ENCODE data around the gene AK2. TPM values are rescaled to one million over a fixed set of nuclear protein-coding genes. Genes with fewer than 3 reads are reported as not detected.

AK2 gene
- total RNA-seq, 2 donors from 2014 or later, result 114 to 118 TPM

GRCh38 chr1:32983020-32983419 is 53.7 kb downstream of the AK2 start:
- Mint-ChIP-seq H3K4me3 (no peak overlapping the region), H3K27me3 (ENCODE audit: insufficient read depth) (peaks cover under 1% of the 10 kb centered on the region), H3K27ac (no peak overlapping the region), H3K36me3 (ENCODE audit: low read depth) (no peaks in the 10 kb centered on the region), H3K4me1 (peaks cover 4% of the 10 kb centered on the region), H3K9me3 (no peaks in the 10 kb centered on the region)
- Histone ChIP-seq H3K9ac (ENCODE audit: extremely low read depth, low read length, poor library complexity, severe bottlenecking) (no peak overlapping the region), H3K4me3 (ENCODE audit: low read length) (no peak overlapping the region), H3K36me3 (ENCODE audit: control insufficient read depth, insufficient read depth, low read length) (no peaks in the 10 kb centered on the region), H3K27me3 (ENCODE audit: control insufficient read depth, insufficient read depth, low read length, poor library complexity, severe bottlenecking) (no peaks in the 10 kb centered on the region), H3K27ac (ENCODE audit: low read depth, low read length) (no peak overlapping the region), H3K4me1 (ENCODE audit: control insufficient read depth, insufficient read depth, low read length) (no peaks in the 10 kb centered on the region), H3K9me3 (ENCODE audit: control insufficient read depth, low read length) (no peaks in the 10 kb centered on the region)
- DNase-seq, result no peak
- TF ChIP-seq CTCF (conservative IDR thresholded peaks at IDR 0.05), result no peak
- 91 to 100% methylated on average over 2 to 3 of the region's 3 CpGs for WGBS, 2 experiments (ENCODE audit: insufficient coverage in 1 of 2, insufficient read length in 1 of 2)

GRCh38 chr1:32981003-32981901 is 55.4 kb downstream of the AK2 start:
- peaks cover 4% of the 10 kb centered on the region for H3K4me1 Mint-ChIP-seq
- Histone ChIP-seq H3K9ac (ENCODE audit: extremely low read depth, low read length, poor library complexity, severe bottlenecking) (no peak overlapping the region), H3K4me1 (ENCODE audit: control insufficient read depth, insufficient read depth, low read length) (no peaks in the 10 kb centered on the region), H3K36me3 (ENCODE audit: control insufficient read depth, insufficient read depth, low read length) (no peaks in the 10 kb centered on the region), H3K27me3 (ENCODE audit: control insufficient read depth, insufficient read depth, low read length, poor library complexity, severe bottlenecking) (no peaks in the 10 kb centered on the region), H3K4me3 (ENCODE audit: low read length) (no peak overlapping the region), H3K9me3 (ENCODE audit: control insufficient read depth, low read length) (no peaks in the 10 kb centered on the region), H3K27ac (ENCODE audit: low read depth, low read length) (no peak overlapping the region)
- no peaks in the 10 kb centered on the region for H3K36me3 Mint-ChIP-seq (ENCODE audit: low read depth)
- 74 to 77% methylated on average over 6 to 8 of the region's 8 CpGs for WGBS, 2 experiments (ENCODE audit: insufficient coverage in 1 of 2, insufficient read length in 1 of 2)
- H3K4me3 Mint-ChIP-seq, result no peak overlapping the region
- peaks cover 5% of the 10 kb centered on the region for H3K9me3 Mint-ChIP-seq
- H3K27me3 Mint-ChIP-seq (ENCODE audit: insufficient read depth), result peaks cover 8% of the 10 kb centered on the region
- no peak for TF ChIP-seq CTCF (conservative IDR thresholded peaks at IDR 0.05)
- no peak for DNase-seq
- no peak overlapping the region for H3K27ac Mint-ChIP-seq

GRCh38 chr1:32980080-32980479 is 56.6 kb downstream of the AK2 start:
- no peak overlapping the region for H3K4me3 Mint-ChIP-seq

More at GRCh38 chr1:32980080-32980479, 56.6 kb downstream of the AK2 start:
- Mint-ChIP-seq H3K36me3 (ENCODE audit: low read depth) (peaks cover 2% of the 10 kb centered on the region), H3K27me3 (ENCODE audit: insufficient read depth) (peaks cover 11% of the 10 kb centered on the region), H3K4me1 (peaks cover 4% of the 10 kb centered on the region), H3K9me3 (peaks cover 16% of the 10 kb centered on the region), H3K27ac (no peak overlapping the region)
- Histone ChIP-seq H3K4me1 (ENCODE audit: control insufficient read depth, insufficient read depth, low read length) (no peaks in the 10 kb centered on the region), H3K9me3 (ENCODE audit: control insufficient read depth, low read length) (no peaks in the 10 kb centered on the region), H3K36me3 (ENCODE audit: control insufficient read depth, insufficient read depth, low read length) (no peaks in the 10 kb centered on the region), H3K9ac (ENCODE audit: extremely low read depth, low read length, poor library complexity, severe bottlenecking) (no peak overlapping the region), H3K27me3 (ENCODE audit: control insufficient read depth, insufficient read depth, low read length, poor library complexity, severe bottlenecking) (no peaks in the 10 kb centered on the region), H3K27ac (ENCODE audit: low read depth, low read length) (no peak overlapping the region), H3K4me3 (ENCODE audit: low read length) (no peak overlapping the region)
- WGBS, 2 experiments (ENCODE audit: insufficient coverage in 1 of 2, insufficient read length in 1 of 2), result 96 to 97% methylated on average over 9 to 10 of the region's 10 CpGs
- no peak for DNase-seq
- no peak for TF ChIP-seq CTCF (conservative IDR thresholded peaks at IDR 0.05)
